HG03469 (cell line): ENCODE data around the gene HDC.

Experiments
- ATAC-seq: cut with Tn5 transposase; IDR thresholded peaks from one replicate; pipeline ENCODE4 v1.9.1; 2021; ENCODE audit warnings: mild to moderate bottlenecking, moderate library complexity, moderate number of reproducible peaks; ENCODE audit not compliant: unreplicated experiment

The HDC gene

GRCh38 chr15:50256188-50257041 lies 9.1 kb downstream of the HDC start:
- no peak for ATAC-seq

- no peak for ATAC-seq
These were observed 13.0 kb downstream of the HDC start for GRCh38 chr15:50252556-50252955.

- no peak for ATAC-seq
These were observed 13.8 kb downstream of the HDC start for GRCh38 chr15:50251638-50252182.

- no peak for ATAC-seq
These were observed 14.6 kb downstream of the HDC start for GRCh38 chr15:50250760-50251394.

DNA sequence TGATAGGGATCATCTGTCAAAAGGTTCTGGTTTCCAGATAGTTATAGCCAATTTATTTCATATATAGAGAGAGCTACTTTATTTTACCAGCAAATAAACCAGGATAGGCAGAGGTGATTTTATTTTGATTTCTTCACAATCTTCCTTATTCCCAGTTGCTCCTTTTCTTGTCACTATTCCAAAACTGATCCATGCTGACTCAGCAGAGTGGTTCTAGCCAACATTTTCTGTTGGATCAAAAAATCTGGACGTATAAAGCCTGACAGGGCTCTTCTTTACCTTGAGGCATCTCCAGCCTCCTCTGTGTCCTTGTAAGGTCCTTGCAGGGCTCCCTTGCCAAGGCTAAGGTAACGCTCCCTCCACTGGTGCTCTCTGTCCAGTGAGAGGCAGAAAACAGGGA lies 15.8 kb downstream of the HDC start:
- ATAC-seq: no peak

GRCh38 chr15:50248994-50249582 lies 16.4 kb downstream of the HDC start:
- no peak for ATAC-seq

DNA sequence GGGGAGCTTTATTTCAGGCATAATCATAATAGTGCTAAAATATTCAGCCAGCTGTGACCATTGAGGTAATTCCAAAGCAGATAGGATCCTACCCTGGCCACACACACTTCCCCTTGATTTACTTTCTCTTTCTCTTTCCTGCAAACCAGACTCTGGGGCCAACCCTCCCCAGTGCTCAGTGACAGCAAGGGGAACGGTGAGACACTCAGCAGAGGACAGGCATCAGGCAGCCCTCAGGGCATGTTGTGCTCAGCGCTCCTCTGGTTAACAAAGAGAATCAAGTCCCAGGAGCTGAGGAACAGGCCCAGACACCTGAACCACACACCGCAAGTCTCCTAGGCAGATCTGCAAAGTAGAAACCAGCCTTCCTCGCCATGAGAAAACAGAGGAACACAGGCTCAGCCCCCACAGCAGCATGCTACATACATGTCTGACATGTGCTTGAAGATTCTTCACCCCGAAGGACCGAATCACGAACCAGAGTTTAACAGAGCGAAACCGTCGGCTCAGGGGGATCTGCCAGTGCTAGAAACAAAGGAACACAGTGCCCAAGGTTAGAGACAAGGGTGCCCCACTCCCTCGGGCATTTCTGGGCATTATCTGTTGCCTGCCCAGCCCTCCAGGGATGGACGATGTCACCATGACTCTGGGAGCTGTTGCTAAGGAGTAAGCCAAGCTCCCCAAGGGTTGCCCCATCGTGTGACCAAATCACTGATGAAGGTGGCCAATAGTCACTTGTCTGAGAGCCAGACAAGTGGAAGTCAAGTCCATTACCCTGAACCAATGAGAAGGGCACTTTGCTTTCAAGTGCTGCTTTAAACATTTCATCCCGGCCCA lies 17.5 kb downstream of the HDC start:
- ATAC-seq: peak; percentile 87

GRCh38 chr15:50246631-50247030 lies 18.9 kb downstream of the HDC start:
- no peak for ATAC-seq

DNA sequence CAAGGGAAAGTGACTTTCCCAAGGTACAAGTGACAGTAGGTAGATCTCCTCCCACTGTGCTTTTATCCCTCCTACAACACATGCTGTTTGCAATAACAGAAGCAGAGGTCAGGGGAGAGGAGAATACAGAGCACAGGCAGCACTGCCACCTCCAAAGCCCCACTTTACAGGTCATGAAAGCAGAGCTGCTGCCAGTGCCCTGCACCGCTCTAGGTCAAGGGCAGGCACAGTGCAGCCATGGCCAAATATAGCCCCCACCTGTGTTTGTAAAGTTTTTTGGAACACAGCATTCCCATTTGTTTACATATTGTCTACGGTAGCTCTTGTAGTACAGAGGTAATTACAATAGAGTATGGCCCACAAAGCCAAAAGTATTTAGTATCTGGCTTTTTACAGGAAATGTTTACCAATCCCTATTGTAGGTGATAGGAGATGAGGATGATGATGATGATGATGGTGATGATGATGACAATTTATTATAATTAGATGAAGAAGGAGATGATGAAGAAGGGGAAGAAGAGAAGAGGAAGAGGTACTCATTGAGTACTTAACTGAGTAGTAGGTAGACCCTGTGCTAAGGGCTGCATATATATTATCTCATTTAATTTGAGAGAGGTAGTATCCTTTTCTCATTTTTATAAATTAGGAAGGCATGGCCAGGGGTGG lies 20.4 kb downstream of the HDC start:
- no peak for ATAC-seq

DNA sequence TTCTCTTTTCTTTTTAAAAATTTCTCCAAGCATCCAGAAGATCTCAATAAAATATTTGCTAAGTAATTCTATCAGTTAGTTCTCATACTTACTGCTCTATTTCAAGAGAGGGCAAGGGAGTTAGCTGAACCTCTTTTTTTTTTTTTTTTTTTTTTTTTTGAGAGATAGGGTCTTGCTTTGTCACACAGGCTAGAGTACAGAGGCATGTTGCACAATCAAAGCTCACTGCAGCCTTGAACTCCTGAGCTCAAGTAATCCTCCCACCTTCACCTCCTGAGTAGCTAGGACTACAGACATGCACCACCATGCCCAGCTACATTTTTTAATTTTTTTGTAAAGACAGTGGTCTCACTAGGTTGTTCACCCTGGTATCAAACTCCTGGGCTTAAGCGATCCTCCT lies 21.4 kb downstream of the HDC start:
- no peak for ATAC-seq

- ATAC-seq: no peak
These were observed 23.7 kb downstream of the HDC start for GRCh38 chr15:50241684-50242450.

DNA sequence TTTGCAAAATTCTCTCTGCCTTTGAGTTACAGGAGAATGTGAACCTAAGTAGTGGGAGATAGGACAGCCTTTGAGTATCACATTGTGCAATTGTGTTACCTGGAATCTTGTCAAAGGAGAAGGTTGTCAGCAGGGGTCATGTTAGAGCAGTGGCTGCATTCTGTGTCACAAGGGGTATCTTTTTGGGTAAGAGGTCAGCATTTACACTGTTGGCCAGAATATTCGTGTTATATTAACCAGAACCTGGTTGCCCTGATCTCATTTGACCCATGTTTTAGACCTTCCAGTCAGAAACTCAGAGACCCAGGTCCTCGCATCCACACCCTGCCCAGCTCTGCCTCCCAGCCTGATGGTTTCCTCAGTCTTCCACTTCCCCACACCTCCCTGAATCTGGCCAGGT lies 27.3 kb downstream of the HDC start:
- ATAC-seq: no peak

GRCh38 chr15:50236433-50236832 lies 29.1 kb downstream of the HDC start:
- ATAC-seq: no peak

DNA sequence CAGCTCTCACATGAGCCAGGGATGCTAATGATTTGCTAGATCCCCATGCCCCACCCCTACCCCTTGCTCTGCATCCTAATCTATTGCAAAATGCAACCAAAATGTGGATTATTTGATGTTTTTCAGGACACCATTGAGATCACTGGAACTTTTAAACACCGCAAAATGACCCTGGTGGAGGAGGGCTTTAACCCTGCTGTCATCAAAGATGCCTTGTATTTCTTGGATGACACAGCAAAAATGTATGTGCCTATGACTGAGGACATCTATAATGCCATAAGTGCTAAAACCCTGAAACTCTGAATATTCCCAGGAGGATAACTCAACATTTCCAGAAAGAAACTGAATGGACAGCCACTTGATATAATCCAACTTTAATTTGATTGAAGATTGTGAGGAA lies 29.7 kb downstream of the HDC start:
- no peak for ATAC-seq

GRCh38 chr15:50234764-50235163 lies 30.8 kb downstream of the HDC start:
- ATAC-seq: no peak

DNA sequence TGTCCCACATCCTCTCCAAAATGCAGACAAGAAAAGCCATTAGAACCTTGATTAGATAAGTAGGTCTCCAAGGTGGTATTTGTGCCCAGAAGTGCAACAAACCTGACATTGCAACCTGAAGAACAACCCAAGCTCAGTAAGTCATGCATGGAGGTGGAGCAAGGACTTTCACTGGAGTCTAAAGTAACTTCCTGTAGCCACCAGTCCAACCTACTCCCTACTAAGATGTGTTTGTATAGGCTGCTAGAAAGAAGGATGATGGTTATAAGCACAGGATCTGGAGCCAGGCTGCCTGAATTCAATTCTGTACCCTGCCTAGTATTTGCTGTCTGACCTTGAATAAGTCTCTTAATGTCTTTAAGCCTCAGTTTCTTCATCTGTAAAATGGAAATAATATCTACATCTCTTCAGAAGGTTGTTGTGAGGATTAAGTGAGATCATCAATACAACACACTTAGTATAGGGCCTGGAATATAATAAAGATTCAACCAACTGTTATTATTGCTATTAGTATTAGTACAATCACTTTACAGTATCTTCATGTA lies 32.3 kb downstream of the HDC start:
- no peak for ATAC-seq

GRCh38 chr15:50232791-50233190 lies 32.7 kb downstream of the HDC start:
- ATAC-seq: no peak

DNA sequence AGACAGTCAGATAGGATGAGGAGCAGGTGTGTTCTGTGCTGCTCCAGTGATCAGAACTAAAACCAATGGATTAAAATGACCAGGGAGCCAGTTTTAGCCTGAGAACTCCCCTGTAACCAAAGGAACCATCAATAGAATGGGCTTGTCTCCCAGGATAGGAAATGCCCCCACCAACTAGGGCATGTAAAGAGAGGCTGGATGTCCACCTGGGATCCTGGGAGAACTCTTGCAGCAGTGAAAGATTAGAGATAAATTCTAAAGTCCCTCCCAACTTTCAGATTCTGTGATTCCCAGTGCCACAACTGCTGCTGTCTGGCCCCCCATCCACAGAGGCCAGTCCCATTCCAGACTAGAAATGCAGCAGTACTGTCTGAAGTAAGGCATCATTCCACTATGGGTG lies 33.8 kb downstream of the HDC start:
- ATAC-seq: no peak

DNA sequence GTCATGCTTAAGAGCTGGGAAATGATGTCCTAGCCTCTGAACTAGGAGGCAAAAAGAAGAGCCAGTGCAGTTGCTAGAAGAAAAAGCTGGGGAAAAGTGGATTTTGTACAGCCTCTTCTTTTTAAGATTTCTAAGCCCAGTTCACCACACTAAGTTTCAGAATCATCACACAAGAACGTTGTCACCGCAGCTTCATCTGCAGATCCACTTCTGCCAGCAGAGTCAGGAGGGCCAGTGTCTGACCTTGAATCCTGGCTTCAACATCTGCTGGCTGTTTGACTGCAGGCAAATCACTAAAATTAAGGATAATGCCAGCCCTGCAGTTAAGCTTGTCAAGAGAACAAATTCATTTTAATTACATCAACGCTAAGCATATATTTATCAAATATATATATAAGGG lies 36.2 kb downstream of the HDC start:
- no peak for ATAC-seq
